HEK293T (cell line): ENCODE results near the gene BBS1.

Experiments used
- CTBP1 ChIP-seq: fragments of 450-650 bp; IDR thresholded peaks from 2 replicates; pipeline ENCODE4 v1.6.1; 2016; ENCODE audit warnings: borderline replicate concordance
- ELF4 ChIP-seq: fragments of 450-650 bp; IDR thresholded peaks from 2 replicates; pipeline ENCODE4 v1.6.1; 2017; ENCODE audit warnings: antibody characterized with exemption
- FOXA1 ChIP-seq: fragments of 450-650 bp; IDR thresholded peaks from 2 replicates; pipeline ENCODE4 v1.6.1; 2016; ENCODE audit warnings: mild to moderate bottlenecking
- FOXK2 ChIP-seq: fragments of 450-650 bp; IDR thresholded peaks from 2 replicates; pipeline ENCODE4 v1.6.1; 2016; ENCODE audit warnings: mild to moderate bottlenecking
- FOXM1 ChIP-seq: fragments of 450-650 bp; IDR thresholded peaks from 2 replicates; pipeline ENCODE4 v1.6.1; 2017; ENCODE audit warnings: mild to moderate bottlenecking, borderline replicate concordance
- L3MBTL2 ChIP-seq: fragments of 450-650 bp; conservative IDR thresholded peaks from 2 replicates; pipeline ENCODE4 v1.6.1; 2016; ENCODE audit warnings: mild to moderate bottlenecking
- NFRKB ChIP-seq: fragments of 450-650 bp; IDR thresholded peaks from 2 replicates; pipeline ENCODE4 v1.6.1; 2016; ENCODE audit warnings: mild to moderate bottlenecking, moderate library complexity
- TARDBP ChIP-seq: fragments of 450-650 bp; IDR thresholded peaks from 2 replicates; pipeline ENCODE4 v1.6.1; 2016
- ZNF384 ChIP-seq: fragments of 450-650 bp; IDR thresholded peaks from 2 replicates; pipeline ENCODE4 v1.6.1; 2016

DNA sequence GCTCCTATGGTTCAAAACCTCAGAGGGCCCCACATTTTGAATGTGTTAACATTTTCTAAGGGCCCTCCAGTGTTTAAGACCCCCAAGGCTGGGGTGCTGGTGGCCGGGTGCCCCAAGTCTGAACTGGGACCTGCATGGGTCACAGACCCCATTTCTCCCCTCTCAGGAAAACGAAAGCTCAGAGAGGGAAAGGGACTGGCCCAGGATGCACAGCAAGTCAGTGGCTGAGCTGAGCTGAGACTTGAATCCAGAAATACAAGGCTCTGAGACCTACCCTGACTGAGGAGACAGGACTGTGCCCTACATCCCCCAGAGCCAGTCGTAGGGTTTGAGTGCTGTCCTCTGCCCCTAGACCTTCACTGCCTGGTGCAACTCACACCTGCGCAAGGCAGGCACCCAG, 40.5 kb downstream of the BBS1 start:
- TF ChIP-seq CTBP1 (no peak), FOXA1 (no peak), L3MBTL2 (no peak), FOXM1 (no peak), TARDBP (no peak), ZNF384 (no peak), NFRKB (no peak), FOXK2 (no peak), ELF4 (no peak)
